ENCODE results near the gene NKX2-3. TPM values are rescaled to one million over a fixed set of nuclear protein-coding genes. Genes with fewer than 3 reads are reported as not detected.

The NKX2-3 gene
- total RNA-seq, 1 donor from 2014 or later, result not detected

- TF ChIP-seq CTCF (IDR thresholded peaks at IDR 0.05), result no peak
- ATAC-seq (ENCODE audit: low read depth) (no peak), DNase-seq (no peak)
- H3K27ac Mint-ChIP-seq, result peak overlapping the region; percentile 71
- POLR2A ChIA-PET, result interaction anchor here (1.8 kb wide), 1 partner anchor 86 kb away, joined by 6 read pairs; the partner anchor contains the start of gene SLC25A28
- CTCF ChIA-PET, result interaction anchor here (1.1 to 1.2 kb wide), 2 partner anchors 25 to 177 kb away, joined by 3 read pairs; no protein-coding TSS in a partner anchor
- no peaks in the 10 kb centered on the region for H3K9me3 Mint-ChIP-seq
- intact Hi-C loops (cut with micrococcal nuclease), result loop anchor here (5.0 to 10.0 kb wide), 4 partner anchors 140 to 1600 kb away; partner anchors contain the start of gene TLX1
- H3K4me3 Mint-ChIP-seq, result peak overlapping the region; percentile 78
- H3K27me3 Mint-ChIP-seq, result peaks cover 78% of the 10 kb centered on the region
- H3K4me1 Mint-ChIP-seq, result peaks cover 68% of the 10 kb centered on the region
- H3K36me3 Mint-ChIP-seq (ENCODE audit: low read depth), result no peaks in the 10 kb centered on the region
Observed at GRCh38 chr10:99534450-99534938, 1.8 kb downstream of the NKX2-3 start.

GRCh38 chr10:99534939-99535763 is 2.4 kb downstream of the NKX2-3 start:
- intact Hi-C loops (cut with micrococcal nuclease), result loop anchor here (5.0 to 10.0 kb wide), 6 partner anchors 140 to 1687 kb away; partner anchors contain the start of gene TLX1
- Mint-ChIP-seq H3K36me3 (ENCODE audit: low read depth) (no peaks in the 10 kb centered on the region), H3K27me3 (peaks cover 75% of the 10 kb centered on the region), H3K9me3 (no peaks in the 10 kb centered on the region), H3K27ac (peak overlapping the region; percentile 71), H3K4me1 (peaks cover 63% of the 10 kb centered on the region), H3K4me3 (peak overlapping the region; percentile 78)
- ChIA-PET CTCF (interaction anchor here (1.1 to 1.2 kb wide), 2 partner anchors 24 to 176 kb away, joined by 3 read pairs; no protein-coding TSS in a partner anchor), POLR2A (interaction anchor here (1.2 to 1.8 kb wide), 2 partner anchors 77 to 86 kb away, joined by 3 to 6 read pairs; partner anchors contain the start of gene SLC25A28)
- DNase-seq (no peak), ATAC-seq (ENCODE audit: low read depth) (peak; percentile 58)
- no peak for TF ChIP-seq CTCF (IDR thresholded peaks at IDR 0.05)

GRCh38 chr10:99535764-99536337 is 3.1 kb downstream of the NKX2-3 start:
- H3K27ac Mint-ChIP-seq, result no peak overlapping the region
- no peaks in the 10 kb centered on the region for H3K9me3 Mint-ChIP-seq
- H3K36me3 Mint-ChIP-seq (ENCODE audit: low read depth), result no peaks in the 10 kb centered on the region
- TF ChIP-seq CTCF (IDR thresholded peaks at IDR 0.05), result no peak
- H3K4me3 Mint-ChIP-seq, result peak overlapping the region; percentile 73
- peaks cover 73% of the 10 kb centered on the region for H3K27me3 Mint-ChIP-seq
- H3K4me1 Mint-ChIP-seq, result peaks cover 56% of the 10 kb centered on the region
- ATAC-seq (ENCODE audit: low read depth) (no peak), DNase-seq (no peak)
- intact Hi-C loops (cut with micrococcal nuclease), result loop anchor here (5.0 to 10.0 kb wide), 5 partner anchors 141 to 1686 kb away; partner anchors contain the start of gene TLX1
- CTCF ChIA-PET, result no interaction called here
- POLR2A ChIA-PET, result interaction anchor here (1.2 to 1.8 kb wide), 2 partner anchors 77 to 85 kb away, joined by 3 to 6 read pairs; partner anchors contain the start of gene SLC25A28

GRCh38 chr10:99536338-99537085 is 3.8 kb downstream of the NKX2-3 start:
- no peak for TF ChIP-seq CTCF (IDR thresholded peaks at IDR 0.05)
- H3K27ac Mint-ChIP-seq, result no peak overlapping the region
- no peaks in the 10 kb centered on the region for H3K36me3 Mint-ChIP-seq (ENCODE audit: low read depth)
- no peaks in the 10 kb centered on the region for H3K9me3 Mint-ChIP-seq
- H3K4me1 Mint-ChIP-seq, result peaks cover 54% of the 10 kb centered on the region
- intact Hi-C loops (cut with micrococcal nuclease), result loop anchor here (5.0 to 10.0 kb wide), 5 partner anchors 142 to 1686 kb away; partner anchors contain the start of gene TLX1
- DNase-seq (no peak), ATAC-seq (ENCODE audit: low read depth) (no peak)
- H3K4me3 Mint-ChIP-seq, result peak overlapping the region; percentile 73
- peaks cover 74% of the 10 kb centered on the region for H3K27me3 Mint-ChIP-seq
- ChIA-PET CTCF (no interaction called here), POLR2A (interaction anchor here (0.5 to 0.6 kb wide), 2 partner anchors 29 to 174 kb away, joined by 3 to 5 read pairs; no protein-coding TSS in a partner anchor)
